A673 (cell line): ENCODE data around the gene TTC34. TPM values are rescaled to one million over a fixed set of nuclear protein-coding genes. Genes with fewer than 3 reads are reported as not detected.

Experiments used
- BruUV-seq: library from RNA; stranded (reverse); fragments of 400-500 nt; replicated peaks from 2 replicates; lab custom pipeline; 2021; lab: Mats Ljungman, UMichigan
- CTCF ChIA-PET: fragments of 300-600 bp; sonication (Branson Sonifier 250); formaldehyde crosslinking; loops from one replicate; lab custom pipeline; 2022; ENCODE audit warnings: antibody characterized with exemption; lab: Charles Lee
- POLR2A ChIA-PET: fragments of 300-600 bp; sonication (Branson Sonifier 250); formaldehyde crosslinking; loops from one replicate; lab custom pipeline; 2022; ENCODE audit warnings: antibody characterized with exemption; ENCODE audit not compliant: low non-redundant PET; lab: Charles Lee
- DNase-seq: peaks from one replicate; pipeline ENCODE4 v3.0.0-alpha.2; 2015; ENCODE audit warnings: low spot score
- H3K27ac ChIP-seq: fragments of 200-600 bp; sonication (generic); 2 replicates; pipeline ENCODE4 v1.5.1; 2016; ENCODE audit warnings: mixed run types, low read depth, mild to moderate bottlenecking, mixed read lengths, antibody characterized with exemption, low read length; ENCODE audit not compliant: poor library complexity, severe bottlenecking
- H3K27me3 ChIP-seq: fragments of 200-600 bp; sonication (generic); replicated peaks from 2 replicates; pipeline ENCODE4 v1.6.1; 2017; ENCODE audit warnings: mixed run types, low read depth, mild to moderate bottlenecking, mixed read lengths, antibody characterized with exemption, low read length; ENCODE audit not compliant: insufficient read depth, poor library complexity
- H3K36me3 ChIP-seq: fragments of 200-600 bp; sonication (generic); 2 replicates; pipeline ENCODE4 v1.6.1; 2016; ENCODE audit warnings: mixed run types, mild to moderate bottlenecking, mixed read lengths, antibody characterized with exemption, low read length; ENCODE audit not compliant: insufficient read depth, poor library complexity, severe bottlenecking
- H3K4me1 ChIP-seq: fragments of 200-600 bp; sonication (generic); 2 replicates; pipeline ENCODE4 v1.6.1; 2017; ENCODE audit warnings: mixed run types, mild to moderate bottlenecking, mixed read lengths, antibody characterized with exemption, low read length; ENCODE audit not compliant: insufficient read depth, poor library complexity, severe bottlenecking
- H3K4me3 ChIP-seq: fragments of 200-600 bp; sonication (generic); 2 replicates; pipeline ENCODE4 v1.5.1; 2016; ENCODE audit warnings: low read depth, mixed run types, mild to moderate bottlenecking, mixed read lengths, low read length; ENCODE audit not compliant: poor library complexity, severe bottlenecking
- H3K9me3 ChIP-seq: fragments of 200-600 bp; sonication (generic); 2 replicates; pipeline ENCODE4 v1.6.1; 2016; ENCODE audit warnings: mixed run types, low read depth, mild to moderate bottlenecking, mixed read lengths, antibody characterized with exemption, low read length; ENCODE audit not compliant: poor library complexity, severe bottlenecking
- EZH2 ChIP-seq: fragments of 200-600 bp; sonication (generic); IDR thresholded peaks from 2 replicates; pipeline ENCODE4 v1.6.1; 2017; ENCODE audit warnings: borderline replicate concordance, low read depth, mild to moderate bottlenecking, mixed read lengths, antibody characterized with exemption, low read length; ENCODE audit not compliant: poor library complexity, severe bottlenecking
- intact Hi-C: fragments of 100-400 bp; cut with micrococcal nuclease; formaldehyde crosslinking; loops from one replicate; pipeline ENCODE4 v1.10.0; 2022; ENCODE audit not compliant: unreplicated experiment
- total RNA-seq: library from RNA; stranded (reverse); gene quantifications from 2 replicates; pipeline ENCODE4 v1.2.3, GENCODE V29; 2021
- TF ChIP-seq, protein P1 (sequence below): fragments of 300-800, 200-600 bp; sonication (generic); conservative IDR thresholded peaks from 2 replicates; pipeline ENCODE4 v1.5.1; 2017; ENCODE audit warnings: low read depth, mild to moderate bottlenecking, antibody characterized with exemption, low read length, moderate library complexity, mixed read lengths

TTC34 gene
- total RNA-seq, 1 experiment from 2014 or later: 0.84 TPM

GRCh38 chr1:2824999-2825398 is 23.5 kb upstream of the TTC34 start:
- TF ChIP-seq, protein P1, sequence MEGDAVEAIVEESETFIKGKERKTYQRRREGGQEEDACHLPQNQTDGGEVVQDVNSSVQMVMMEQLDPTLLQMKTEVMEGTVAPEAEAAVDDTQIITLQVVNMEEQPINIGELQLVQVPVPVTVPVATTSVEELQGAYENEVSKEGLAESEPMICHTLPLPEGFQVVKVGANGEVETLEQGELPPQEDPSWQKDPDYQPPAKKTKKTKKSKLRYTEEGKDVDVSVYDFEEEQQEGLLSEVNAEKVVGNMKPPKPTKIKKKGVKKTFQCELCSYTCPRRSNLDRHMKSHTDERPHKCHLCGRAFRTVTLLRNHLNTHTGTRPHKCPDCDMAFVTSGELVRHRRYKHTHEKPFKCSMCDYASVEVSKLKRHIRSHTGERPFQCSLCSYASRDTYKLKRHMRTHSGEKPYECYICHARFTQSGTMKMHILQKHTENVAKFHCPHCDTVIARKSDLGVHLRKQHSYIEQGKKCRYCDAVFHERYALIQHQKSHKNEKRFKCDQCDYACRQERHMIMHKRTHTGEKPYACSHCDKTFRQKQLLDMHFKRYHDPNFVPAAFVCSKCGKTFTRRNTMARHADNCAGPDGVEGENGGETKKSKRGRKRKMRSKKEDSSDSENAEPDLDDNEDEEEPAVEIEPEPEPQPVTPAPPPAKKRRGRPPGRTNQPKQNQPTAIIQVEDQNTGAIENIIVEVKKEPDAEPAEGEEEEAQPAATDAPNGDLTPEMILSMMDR: no peak
- no peak for TF ChIP-seq EZH2
- no TSS peak for BruUV-seq
- no peak overlapping the region for H3K27ac ChIP-seq
- no peaks in the 10 kb centered on the region for H3K36me3 ChIP-seq
- H3K9me3 ChIP-seq: no peaks in the 10 kb centered on the region
- POLR2A ChIA-PET: no interaction called here
- no peaks in the 10 kb centered on the region for H3K4me1 ChIP-seq
- CTCF ChIA-PET: no interaction called here
- intact Hi-C loops: loop anchor here (10.0 kb wide), 1 partner anchor 600 kb away; no protein-coding TSS in a partner anchor
- no peak for DNase-seq
- H3K4me3 ChIP-seq: no peak overlapping the region
- H3K27me3 ChIP-seq: no peaks in the 10 kb centered on the region

- intact Hi-C loops: loop anchor here (10.0 kb wide), 1 partner anchor 601 kb away; no protein-coding TSS in a partner anchor
- CTCF ChIA-PET: interaction anchor here (0.7 kb wide), 1 partner anchor 183 kb away, joined by 3 read pairs; no protein-coding TSS in a partner anchor
- no peak overlapping the region for H3K4me3 ChIP-seq
Observed at GRCh38 chr1:2823921-2824610, 22.6 kb upstream of the TTC34 start.

GRCh38 chr1:2822621-2823145 is 21.2 kb upstream of the TTC34 start:
- ChIA-PET CTCF (no interaction called here), POLR2A (no interaction called here)
- intact Hi-C loops: loop anchor here (10.0 kb wide), 1 partner anchor 602 kb away; no protein-coding TSS in a partner anchor
- no peaks in the 10 kb centered on the region for H3K36me3 ChIP-seq
- no peaks in the 10 kb centered on the region for H3K27me3 ChIP-seq
- TF ChIP-seq EZH2: no peak
- no peak overlapping the region for H3K27ac ChIP-seq
- no peaks in the 10 kb centered on the region for H3K9me3 ChIP-seq
- no peaks in the 10 kb centered on the region for H3K4me1 ChIP-seq
- no TSS peak for BruUV-seq
- DNase-seq: no peak
- H3K4me3 ChIP-seq: no peak overlapping the region

More at GRCh38 chr1:2823921-2824610, 22.6 kb upstream of the TTC34 start:
- Histone ChIP-seq H3K4me1 (no peaks in the 10 kb centered on the region), H3K36me3 (no peaks in the 10 kb centered on the region), H3K27ac (no peak overlapping the region), H3K9me3 (no peaks in the 10 kb centered on the region), H3K27me3 (no peaks in the 10 kb centered on the region)
- BruUV-seq: no TSS peak
- POLR2A ChIA-PET: no interaction called here
- TF ChIP-seq, protein P1: no peak
- no peak for TF ChIP-seq EZH2
- no peak for DNase-seq
